Activated naive CD4-positive, alpha-beta T cell treated with anti-CD3 and anti-CD28 coated beads, Interleukin-2, amount 50 U/mL, for 72 hours (primary cell): ENCODE measurements around the gene SH2B3. TPM values are rescaled to one million over a fixed set of nuclear protein-coding genes. Genes with fewer than 3 reads are reported as not detected.

ENCODE experiments used
- ATAC-seq, 2 donors: fragments of 150-1000 bp; cut with Tn5 transposase; 2 replicates each; pipeline ENCODE4 v1.10.0; 2021; ENCODE audit warnings: mild to moderate bottlenecking in 2 of 2, moderate library complexity in 2 of 2
- DNase-seq, 2 donors: peaks; one replicate each; pipeline ENCODE4 v3.0.0; 2021 to 2022; ENCODE audit warnings: low spot score in 2 of 2
- H3K27ac Mint-ChIP-seq, 2 donors: one replicate each; pipeline ENCODE4 v1.8.0; 2022; ENCODE audit warnings: mild to moderate bottlenecking in 2 of 2, mixed read lengths in 2 of 2
- H3K36me3 Mint-ChIP-seq, 2 donors: one replicate each; pipeline ENCODE4 v1.8.0; 2022; ENCODE audit warnings: mixed read lengths in 2 of 2
- H3K9me3 Mint-ChIP-seq, 2 donors: one replicate each; pipeline ENCODE4 v1.8.0; 2022; ENCODE audit warnings: mixed read lengths in 2 of 2
- total RNA-seq, 2 donors: library from RNA; stranded (reverse); gene quantifications; one replicate each; pipeline ENCODE4 v1.2.3, GENCODE V29; 2022

Gene SH2B3
- 10 to 100 TPM; 18.0 to 24.6 TPM for total RNA-seq

- ATAC-seq (peak; percentile 39 to 43), DNase-seq (peak; percentile 78 to 86)
- H3K9me3 Mint-ChIP-seq = no peaks in the 10 kb centered on the region
- peak within 1 kb of the TSS; percentile 92 to 95 for H3K27ac Mint-ChIP-seq
- peaks cover 0 to 4% of the 10 kb centered on the region in 2 donors for H3K36me3 Mint-ChIP-seq
Measured at GRCh38 chr12:111405859-111406473, at the start of gene SH2B3. Gene SH2B3 (plus strand): TSS chr12:111405923. CDS start chr12:111418146, 12,223 bp downstream.

GRCh38 chr12:111359231-111359913 lies 46.4 kb upstream of the SH2B3 start:
- Mint-ChIP-seq H3K27ac (peak overlapping the region; percentile 2 to 7), H3K9me3 (no peaks in the 10 kb centered on the region), H3K36me3 (no peaks in the 10 kb centered on the region)
- ATAC-seq (peak; percentile 92 to 96), DNase-seq (peak; percentile 41 to 70)

- H3K36me3 Mint-ChIP-seq = no peaks in the 10 kb centered on the region
- H3K9me3 Mint-ChIP-seq = no peaks in the 10 kb centered on the region
- ATAC-seq (peak in 1 of 2 donors; percentile 44), DNase-seq (no peak)
- peak overlapping the region; percentile 2 to 7 for H3K27ac Mint-ChIP-seq
Measured at GRCh38 chr12:111359914-111360276, 45.8 kb upstream of the SH2B3 start.

- DNase-seq = no peak
- Mint-ChIP-seq H3K27ac (peak overlapping the region; percentile 0 to 7), H3K9me3 (no peaks in the 10 kb centered on the region), H3K36me3 (no peaks in the 10 kb centered on the region)
- no peak for ATAC-seq
Measured at GRCh38 chr12:111360325-111360930, 45.3 kb upstream of the SH2B3 start.

GRCh38 chr12:111361073-111361716 lies 44.5 kb upstream of the SH2B3 start:
- DNase-seq = no peak
- Mint-ChIP-seq H3K36me3 (no peaks in the 10 kb centered on the region), H3K9me3 (no peaks in the 10 kb centered on the region), H3K27ac (peak overlapping the region in 1 of 2 donors; percentile 7)
- ATAC-seq = no peak

GRCh38 chr12:111361717-111362576 lies 43.8 kb upstream of the SH2B3 start:
- H3K9me3 Mint-ChIP-seq = no peaks in the 10 kb centered on the region
- H3K36me3 Mint-ChIP-seq = no peaks in the 10 kb centered on the region
- no peak for ATAC-seq
- no peak for DNase-seq
- H3K27ac Mint-ChIP-seq = no peak overlapping the region

GRCh38 chr12:111362687-111363475 lies 42.8 kb upstream of the SH2B3 start:
- DNase-seq (no peak), ATAC-seq (no peak)
- H3K36me3 Mint-ChIP-seq = no peaks in the 10 kb centered on the region
- no peaks in the 10 kb centered on the region for H3K9me3 Mint-ChIP-seq
- no peak overlapping the region for H3K27ac Mint-ChIP-seq

- no peak for ATAC-seq
- no peak for DNase-seq
- no peak overlapping the region for H3K27ac Mint-ChIP-seq
- H3K9me3 Mint-ChIP-seq = no peaks in the 10 kb centered on the region
- H3K36me3 Mint-ChIP-seq = no peaks in the 10 kb centered on the region
Measured at GRCh38 chr12:111363578-111363977, 42.1 kb upstream of the SH2B3 start.

- peak overlapping the region in 1 of 2 donors; percentile 45 for H3K27ac Mint-ChIP-seq
- DNase-seq (no peak), ATAC-seq (no peak)
- H3K36me3 Mint-ChIP-seq = no peaks in the 10 kb centered on the region
- H3K9me3 Mint-ChIP-seq = no peaks in the 10 kb centered on the region
Measured at GRCh38 chr12:111366075-111366474, 39.6 kb upstream of the SH2B3 start.

GRCh38 chr12:111366583-111366982 lies 39.1 kb upstream of the SH2B3 start:
- DNase-seq (no peak), ATAC-seq (no peak)
- Mint-ChIP-seq H3K36me3 (no peaks in the 10 kb centered on the region), H3K27ac (no peak overlapping the region), H3K9me3 (no peaks in the 10 kb centered on the region)

- Mint-ChIP-seq H3K27ac (no peak overlapping the region), H3K36me3 (no peaks in the 10 kb centered on the region), H3K9me3 (no peaks in the 10 kb centered on the region)
- DNase-seq (no peak), ATAC-seq (no peak)
Measured at GRCh38 chr12:111367661-111368221, 38.0 kb upstream of the SH2B3 start.

- Mint-ChIP-seq H3K36me3 (no peaks in the 10 kb centered on the region), H3K9me3 (no peaks in the 10 kb centered on the region), H3K27ac (no peak overlapping the region)
- ATAC-seq = peak; percentile 9 to 16
- DNase-seq = no peak
Measured at GRCh38 chr12:111368291-111368787, 37.4 kb upstream of the SH2B3 start.

GRCh38 chr12:111368788-111369495 lies 36.8 kb upstream of the SH2B3 start, which contains the start of gene PHETA1:
Gene PHETA1 (minus strand): TSS chr12:111369095. CDS start chr12:111363427, 5,668 bp downstream.
- Mint-ChIP-seq H3K36me3 (no peaks in the 10 kb centered on the region), H3K9me3 (no peaks in the 10 kb centered on the region), H3K27ac (no peak within 1 kb of the TSS)
- DNase-seq (peak; percentile 64 to 83), ATAC-seq (peak; percentile 84 to 97)

GRCh38 chr12:111369496-111370220 lies 36.1 kb upstream of the SH2B3 start:
- DNase-seq (no peak), ATAC-seq (no peak)
- Mint-ChIP-seq H3K36me3 (no peaks in the 10 kb centered on the region), H3K27ac (no peak overlapping the region), H3K9me3 (no peaks in the 10 kb centered on the region)
